Osteocyte (in vitro differentiated cells): Measurements from ENCODE around the gene TMEM109. TPM values are rescaled to one million over a fixed set of nuclear protein-coding genes. Genes with fewer than 3 reads are reported as not detected.

ENCODE experiments used
- DNase-seq: peaks from one replicate; pipeline ENCODE4 v3.0.0; 2021; ENCODE audit warnings: mixed read lengths; ENCODE audit not compliant: unreplicated experiment; ENCODE audit errors: extremely low spot score
- H3K27ac Mint-ChIP-seq: one replicate; pipeline ENCODE4 v1.8.0; 2021; ENCODE audit warnings: mild to moderate bottlenecking, mixed read lengths; ENCODE audit not compliant: unreplicated experiment
- H3K27me3 Mint-ChIP-seq: one replicate; pipeline ENCODE4 v1.8.0; 2021; ENCODE audit warnings: mixed read lengths; ENCODE audit not compliant: unreplicated experiment
- H3K36me3 Mint-ChIP-seq: one replicate; pipeline ENCODE4 v1.8.0; 2021; ENCODE audit warnings: mixed read lengths; ENCODE audit not compliant: unreplicated experiment
- H3K4me1 Mint-ChIP-seq: one replicate; pipeline ENCODE4 v1.8.0; 2021; ENCODE audit warnings: mixed read lengths; ENCODE audit not compliant: unreplicated experiment
- H3K4me3 Mint-ChIP-seq: one replicate; pipeline ENCODE4 v1.8.0; 2021; ENCODE audit warnings: mild to moderate bottlenecking, moderate library complexity, mixed read lengths; ENCODE audit not compliant: unreplicated experiment
- H3K9me3 Mint-ChIP-seq: one replicate; pipeline ENCODE4 v1.8.0; 2021; ENCODE audit warnings: mixed read lengths; ENCODE audit not compliant: unreplicated experiment
- total RNA-seq: library from RNA; stranded (reverse); gene quantifications from 2 replicates; pipeline ENCODE4 v1.2.1, GENCODE V29; 2021
- TF ChIP-seq, protein P1 (sequence below): fragments of 200-600 bp; sonication (generic); IDR thresholded peaks from 2 replicates; pipeline ENCODE4 v1.5.0; 2021; ENCODE audit warnings: antibody characterized with exemption, mild to moderate bottlenecking, moderate library complexity

The TMEM109 gene
- total RNA-seq, 1 donor from 2014 or later: 152 TPM

DNA sequence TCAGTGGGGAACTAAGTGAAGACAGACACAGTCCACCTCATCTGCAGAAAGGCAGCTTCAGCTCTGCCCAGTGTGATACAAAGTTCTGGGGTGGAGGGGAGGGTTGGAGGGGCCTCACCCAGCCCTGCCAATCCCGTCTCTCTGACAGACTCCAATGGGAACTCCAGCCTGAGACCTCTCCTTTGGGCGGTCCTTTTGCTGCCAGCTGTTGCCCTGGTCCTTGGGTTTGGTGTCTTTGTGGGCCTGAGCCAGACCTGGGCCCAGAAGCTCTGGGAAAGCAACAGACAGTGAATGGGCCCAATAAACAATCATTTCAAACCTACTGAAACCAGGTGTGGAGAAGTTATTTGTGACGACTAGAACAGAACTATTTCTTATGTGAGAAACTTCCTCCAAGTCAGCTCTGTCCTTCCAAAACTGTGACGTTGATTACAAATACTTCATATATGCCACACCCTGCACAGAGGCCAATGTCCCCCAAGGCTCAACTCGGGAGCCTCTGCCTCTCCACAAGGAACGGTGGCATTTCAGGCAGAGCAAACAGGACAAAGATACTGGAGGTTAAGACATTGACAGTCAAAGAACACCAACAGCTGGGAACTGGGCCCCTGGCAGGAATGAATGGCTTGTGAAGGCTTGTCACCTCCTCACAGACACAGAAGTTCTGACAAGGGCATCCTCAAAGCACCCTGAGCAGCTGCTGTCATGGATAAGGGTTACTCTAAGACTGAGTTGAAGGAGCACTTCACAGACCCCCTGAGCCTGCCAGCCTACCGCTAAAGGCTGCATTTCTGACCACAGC lies 38.4 kb upstream of the TMEM109 start:
- TF ChIP-seq, protein P1, sequence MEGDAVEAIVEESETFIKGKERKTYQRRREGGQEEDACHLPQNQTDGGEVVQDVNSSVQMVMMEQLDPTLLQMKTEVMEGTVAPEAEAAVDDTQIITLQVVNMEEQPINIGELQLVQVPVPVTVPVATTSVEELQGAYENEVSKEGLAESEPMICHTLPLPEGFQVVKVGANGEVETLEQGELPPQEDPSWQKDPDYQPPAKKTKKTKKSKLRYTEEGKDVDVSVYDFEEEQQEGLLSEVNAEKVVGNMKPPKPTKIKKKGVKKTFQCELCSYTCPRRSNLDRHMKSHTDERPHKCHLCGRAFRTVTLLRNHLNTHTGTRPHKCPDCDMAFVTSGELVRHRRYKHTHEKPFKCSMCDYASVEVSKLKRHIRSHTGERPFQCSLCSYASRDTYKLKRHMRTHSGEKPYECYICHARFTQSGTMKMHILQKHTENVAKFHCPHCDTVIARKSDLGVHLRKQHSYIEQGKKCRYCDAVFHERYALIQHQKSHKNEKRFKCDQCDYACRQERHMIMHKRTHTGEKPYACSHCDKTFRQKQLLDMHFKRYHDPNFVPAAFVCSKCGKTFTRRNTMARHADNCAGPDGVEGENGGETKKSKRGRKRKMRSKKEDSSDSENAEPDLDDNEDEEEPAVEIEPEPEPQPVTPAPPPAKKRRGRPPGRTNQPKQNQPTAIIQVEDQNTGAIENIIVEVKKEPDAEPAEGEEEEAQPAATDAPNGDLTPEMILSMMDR: no peak
- H3K27me3 Mint-ChIP-seq: no peaks in the 10 kb centered on the region
- no peak for DNase-seq
- no peaks in the 10 kb centered on the region for H3K9me3 Mint-ChIP-seq
- no peak overlapping the region for H3K27ac Mint-ChIP-seq
- H3K4me1 Mint-ChIP-seq: peaks cover 23% of the 10 kb centered on the region
- H3K36me3 Mint-ChIP-seq: no peaks in the 10 kb centered on the region
- H3K4me3 Mint-ChIP-seq: no peak overlapping the region

DNA sequence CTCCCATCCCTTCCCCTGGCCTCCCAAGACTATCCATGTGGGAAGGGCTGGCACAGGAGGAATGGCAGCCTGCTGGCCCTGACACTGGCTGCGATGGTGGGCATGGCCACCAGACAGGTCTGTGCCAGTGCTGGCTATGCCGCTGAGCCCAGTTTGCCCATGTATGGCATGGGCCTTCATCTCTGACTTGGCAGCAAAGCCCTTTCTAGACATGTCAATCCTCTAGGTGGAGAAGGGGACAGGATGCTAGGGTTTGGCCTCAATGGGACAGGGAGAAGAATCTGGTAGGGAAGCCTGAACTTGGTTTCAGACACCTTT lies 37.8 kb upstream of the TMEM109 start:
- Mint-ChIP-seq H3K27me3 (no peaks in the 10 kb centered on the region), H3K9me3 (no peaks in the 10 kb centered on the region), H3K27ac (no peak overlapping the region), H3K36me3 (peaks cover 5% of the 10 kb centered on the region), H3K4me3 (no peak overlapping the region), H3K4me1 (peaks cover 19% of the 10 kb centered on the region)
- TF ChIP-seq, protein P1: no peak
- no peak for DNase-seq

DNA sequence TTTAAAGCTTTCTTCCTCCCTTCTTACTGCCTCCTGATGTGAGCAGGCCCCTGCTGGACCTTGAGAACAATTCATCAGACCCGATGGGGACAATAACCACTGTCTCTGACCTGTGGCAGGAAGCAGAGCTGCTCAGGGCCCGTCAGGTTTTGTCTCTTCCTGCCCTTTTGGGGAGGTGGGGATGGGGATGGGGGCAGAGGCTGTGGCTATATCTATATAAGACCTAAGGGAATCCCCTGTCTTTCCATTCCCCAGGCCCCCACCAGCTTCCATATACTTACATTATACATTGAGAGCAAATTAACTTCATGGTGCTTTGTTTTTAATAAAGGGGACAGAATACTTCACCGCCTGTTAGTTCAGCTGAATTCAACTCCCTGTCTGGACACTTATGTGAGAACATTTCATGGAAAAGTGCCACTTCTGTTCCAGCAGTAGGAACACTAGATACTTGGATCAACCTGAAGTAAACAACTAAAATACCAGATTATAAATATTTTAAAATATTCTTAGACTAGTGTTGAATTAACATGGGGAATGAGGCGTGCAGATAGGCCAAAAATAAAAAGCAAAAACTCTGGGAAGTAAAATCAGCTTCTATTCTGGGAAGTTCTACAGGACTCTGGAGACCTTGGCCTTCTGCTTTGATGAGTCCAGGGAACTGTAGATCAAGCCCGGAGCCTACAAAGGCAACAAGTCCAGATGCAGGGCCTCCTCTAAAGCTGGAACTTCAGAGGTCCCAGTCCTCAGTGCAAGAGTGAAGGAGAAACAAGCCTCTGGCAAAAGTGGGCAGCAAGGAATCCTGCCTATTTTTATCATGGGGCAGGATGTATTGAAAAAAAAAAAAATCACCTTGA lies 35.5 kb upstream of the TMEM109 start:
- H3K36me3 Mint-ChIP-seq: peaks cover 7% of the 10 kb centered on the region
- no peak for DNase-seq
- TF ChIP-seq, protein P1: no peak

DNA sequence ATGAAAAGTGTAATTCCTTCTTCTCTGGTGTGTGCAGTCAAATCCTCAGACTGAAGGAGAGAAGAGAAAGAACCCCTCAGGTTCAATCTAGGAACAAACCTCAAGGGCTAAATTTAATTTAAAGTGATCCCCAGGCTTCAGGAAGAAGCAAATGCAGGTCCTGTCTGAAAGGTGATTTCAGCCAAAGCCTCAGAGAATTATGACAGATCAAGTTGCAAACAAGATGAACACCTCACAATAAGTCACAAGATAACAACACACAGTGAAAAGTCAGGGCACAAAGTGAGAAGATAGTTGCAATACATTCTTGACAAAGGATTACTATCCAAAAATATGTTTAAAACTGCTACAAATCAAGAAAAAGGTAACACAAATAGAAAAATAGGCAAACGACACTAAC lies 34.9 kb upstream of the TMEM109 start:
- peaks cover 7% of the 10 kb centered on the region for H3K36me3 Mint-ChIP-seq

More for the DNA sequence above, 35.5 kb upstream of the TMEM109 start:
- Mint-ChIP-seq H3K27ac (no peak overlapping the region), H3K27me3 (no peaks in the 10 kb centered on the region), H3K4me3 (no peak overlapping the region), H3K4me1 (peaks cover under 1% of the 10 kb centered on the region), H3K9me3 (no peaks in the 10 kb centered on the region)

More for the DNA sequence above, 34.9 kb upstream of the TMEM109 start:
- no peak overlapping the region for H3K27ac Mint-ChIP-seq
- no peak for DNase-seq
- H3K4me3 Mint-ChIP-seq: no peak overlapping the region
- no peaks in the 10 kb centered on the region for H3K27me3 Mint-ChIP-seq
- H3K9me3 Mint-ChIP-seq: no peaks in the 10 kb centered on the region
- H3K4me1 Mint-ChIP-seq: no peaks in the 10 kb centered on the region
- TF ChIP-seq, protein P1: no peak
